ENCODE results near the gene CAPZB.

CAPZB gene

DNA sequence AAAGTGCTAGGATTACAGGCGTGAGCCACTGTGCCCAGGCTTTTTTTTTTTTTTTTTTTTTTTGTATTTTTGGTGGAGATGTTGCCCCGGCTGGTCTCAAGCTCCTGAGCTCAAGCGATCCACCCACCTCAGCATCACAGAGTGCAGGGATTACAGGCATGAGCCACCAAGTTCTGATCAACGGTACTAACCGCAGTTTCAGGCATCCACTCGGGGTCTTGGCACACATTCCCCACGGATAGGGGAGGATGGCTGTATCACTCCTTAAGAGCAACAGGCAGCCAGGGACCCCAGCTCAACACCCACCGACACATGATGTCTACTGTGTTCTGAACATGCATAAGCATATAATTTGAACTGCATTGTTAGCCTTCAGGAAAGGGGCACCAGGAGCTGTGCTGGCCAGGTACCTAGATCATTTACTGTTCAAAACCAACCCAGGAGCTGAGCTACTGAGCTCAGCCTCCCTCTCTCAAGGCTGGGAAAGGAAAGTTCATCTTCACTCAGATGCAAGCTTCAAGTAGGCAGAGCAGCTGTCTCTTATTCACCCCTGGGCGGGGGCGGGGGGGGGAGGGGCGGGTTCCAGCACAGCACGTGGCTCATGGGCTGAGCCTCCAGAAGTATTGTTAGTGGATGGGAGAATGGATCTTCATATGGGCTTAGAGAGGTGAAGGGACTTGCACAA, 24.7 kb downstream of the CAPZB start:
- TF ChIP-seq MYC (IDR thresholded peaks at IDR 0.05; ENCODE audit: low read depth, low read length) (no peak), POLR2A (IDR thresholded peaks at IDR 0.05; ENCODE audit: extremely low read depth, insufficient read length) (no peak)
- TF ChIP-seq, protein P1, sequence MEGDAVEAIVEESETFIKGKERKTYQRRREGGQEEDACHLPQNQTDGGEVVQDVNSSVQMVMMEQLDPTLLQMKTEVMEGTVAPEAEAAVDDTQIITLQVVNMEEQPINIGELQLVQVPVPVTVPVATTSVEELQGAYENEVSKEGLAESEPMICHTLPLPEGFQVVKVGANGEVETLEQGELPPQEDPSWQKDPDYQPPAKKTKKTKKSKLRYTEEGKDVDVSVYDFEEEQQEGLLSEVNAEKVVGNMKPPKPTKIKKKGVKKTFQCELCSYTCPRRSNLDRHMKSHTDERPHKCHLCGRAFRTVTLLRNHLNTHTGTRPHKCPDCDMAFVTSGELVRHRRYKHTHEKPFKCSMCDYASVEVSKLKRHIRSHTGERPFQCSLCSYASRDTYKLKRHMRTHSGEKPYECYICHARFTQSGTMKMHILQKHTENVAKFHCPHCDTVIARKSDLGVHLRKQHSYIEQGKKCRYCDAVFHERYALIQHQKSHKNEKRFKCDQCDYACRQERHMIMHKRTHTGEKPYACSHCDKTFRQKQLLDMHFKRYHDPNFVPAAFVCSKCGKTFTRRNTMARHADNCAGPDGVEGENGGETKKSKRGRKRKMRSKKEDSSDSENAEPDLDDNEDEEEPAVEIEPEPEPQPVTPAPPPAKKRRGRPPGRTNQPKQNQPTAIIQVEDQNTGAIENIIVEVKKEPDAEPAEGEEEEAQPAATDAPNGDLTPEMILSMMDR (IDR thresholded peaks at IDR 0.05; ENCODE audit: low read depth, low read length): no peak
- TF ChIP-seq, protein P2, sequence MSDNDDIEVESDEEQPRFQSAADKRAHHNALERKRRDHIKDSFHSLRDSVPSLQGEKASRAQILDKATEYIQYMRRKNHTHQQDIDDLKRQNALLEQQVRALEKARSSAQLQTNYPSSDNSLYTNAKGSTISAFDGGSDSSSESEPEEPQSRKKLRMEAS (IDR thresholded peaks at IDR 0.05; ENCODE audit: low read depth, low read length): no peak
- no peak overlapping the region for H3K4me3 ChIP-seq (ENCODE audit: low read depth, low read length)
- DNase-seq (ENCODE audit: low read depth): no peak

DNA sequence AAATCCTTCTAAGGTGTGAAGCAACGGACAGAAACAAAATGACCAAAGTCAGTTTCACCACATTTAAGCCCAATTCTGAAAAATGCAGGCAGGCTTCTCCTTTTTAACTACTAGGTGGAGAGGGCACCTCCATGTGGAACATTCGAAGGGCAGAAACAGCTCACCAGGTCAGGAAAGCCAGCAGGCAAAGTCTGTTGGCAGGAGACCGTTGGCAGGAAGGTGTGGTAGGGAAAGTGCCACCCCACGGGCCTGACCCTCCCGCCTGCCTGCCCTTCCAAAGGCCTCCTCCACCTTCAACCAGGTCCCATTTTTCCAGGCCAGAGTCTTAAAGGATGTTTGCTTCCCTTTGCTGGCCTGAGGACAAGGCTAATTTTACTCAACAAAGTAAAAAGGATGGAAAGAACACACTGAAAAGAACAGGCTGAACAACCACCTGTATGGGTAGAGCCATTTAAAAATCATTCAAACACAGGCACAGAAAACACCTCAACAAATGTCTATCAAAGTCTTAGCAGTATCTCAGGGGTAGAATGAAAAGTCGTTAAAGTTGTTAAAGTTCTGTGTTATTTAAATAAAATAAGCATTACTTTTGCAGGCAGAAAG, 26.4 kb downstream of the CAPZB start:
- H3K4me3 ChIP-seq (ENCODE audit: low read depth, low read length): no peak overlapping the region
- no peak for DNase-seq (ENCODE audit: low read depth)
- TF ChIP-seq POLR2A (IDR thresholded peaks at IDR 0.05; ENCODE audit: extremely low read depth, insufficient read length) (no peak), MYC (IDR thresholded peaks at IDR 0.05; ENCODE audit: low read depth, low read length) (no peak)
- TF ChIP-seq, protein P2 (IDR thresholded peaks at IDR 0.05; ENCODE audit: low read depth, low read length): no peak
- TF ChIP-seq, protein P1 (IDR thresholded peaks at IDR 0.05; ENCODE audit: low read depth, low read length): no peak

DNA sequence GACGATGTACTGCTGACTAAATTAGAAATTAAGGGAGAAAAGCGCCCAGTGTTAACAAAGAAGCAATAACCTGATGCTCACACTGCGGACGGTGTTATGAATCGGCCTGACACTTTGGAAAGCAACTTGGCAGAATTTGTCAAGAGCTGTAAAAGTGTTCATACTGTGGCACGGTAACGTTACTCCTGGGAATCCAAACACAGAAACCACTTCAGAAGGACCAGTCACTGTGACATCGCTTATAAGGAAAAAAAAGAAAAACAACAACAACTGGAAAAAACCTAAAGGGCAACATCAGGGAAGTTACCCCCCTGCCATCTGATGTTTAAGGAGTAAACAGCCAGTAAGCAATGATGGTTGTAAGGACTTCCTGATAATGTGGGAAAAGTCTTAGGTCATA, 27.7 kb downstream of the CAPZB start:
- TF ChIP-seq, protein P1 (IDR thresholded peaks at IDR 0.05; ENCODE audit: low read depth, low read length): no peak
- TF ChIP-seq, protein P2 (IDR thresholded peaks at IDR 0.05; ENCODE audit: low read depth, low read length): no peak
- no peak for TF ChIP-seq POLR2A (IDR thresholded peaks at IDR 0.05; ENCODE audit: extremely low read depth, insufficient read length)
- TF ChIP-seq MYC (IDR thresholded peaks at IDR 0.05; ENCODE audit: low read depth, low read length): no peak
- no peak for DNase-seq (ENCODE audit: low read depth)
- no peak overlapping the region for H3K4me3 ChIP-seq (ENCODE audit: low read depth, low read length)

DNA sequence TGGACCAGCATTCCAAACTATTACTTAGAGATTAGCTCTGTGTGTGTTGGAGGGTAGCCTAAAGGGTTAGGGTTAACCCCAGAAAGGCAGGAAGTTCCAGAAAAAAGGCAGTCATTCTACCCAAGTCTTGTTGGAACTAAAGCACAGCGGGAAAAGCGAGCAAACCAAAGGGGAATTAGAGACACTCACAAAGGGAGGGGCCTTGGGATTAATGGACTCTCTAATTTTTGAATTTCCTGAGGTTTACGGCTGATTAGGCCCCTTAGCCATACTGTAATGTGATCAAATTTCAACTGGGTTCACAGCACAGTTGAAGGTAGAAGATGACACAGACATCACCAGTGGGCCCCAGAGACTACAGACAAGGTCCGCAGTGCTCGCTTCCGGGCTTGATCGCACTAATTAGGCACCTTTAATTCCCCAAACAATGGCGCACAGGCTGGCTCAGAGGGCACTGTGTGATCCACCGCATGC, 28.3 kb downstream of the CAPZB start:
- no peak for TF ChIP-seq MYC (IDR thresholded peaks at IDR 0.05; ENCODE audit: low read depth, low read length)
- TF ChIP-seq, protein P1 (IDR thresholded peaks at IDR 0.05; ENCODE audit: low read depth, low read length): no peak
- no peak for TF ChIP-seq POLR2A (IDR thresholded peaks at IDR 0.05; ENCODE audit: extremely low read depth, insufficient read length)
- TF ChIP-seq, protein P2 (IDR thresholded peaks at IDR 0.05; ENCODE audit: low read depth, low read length): no peak
- no peak overlapping the region for H3K4me3 ChIP-seq (ENCODE audit: low read depth, low read length)
- no peak for DNase-seq (ENCODE audit: low read depth)

DNA sequence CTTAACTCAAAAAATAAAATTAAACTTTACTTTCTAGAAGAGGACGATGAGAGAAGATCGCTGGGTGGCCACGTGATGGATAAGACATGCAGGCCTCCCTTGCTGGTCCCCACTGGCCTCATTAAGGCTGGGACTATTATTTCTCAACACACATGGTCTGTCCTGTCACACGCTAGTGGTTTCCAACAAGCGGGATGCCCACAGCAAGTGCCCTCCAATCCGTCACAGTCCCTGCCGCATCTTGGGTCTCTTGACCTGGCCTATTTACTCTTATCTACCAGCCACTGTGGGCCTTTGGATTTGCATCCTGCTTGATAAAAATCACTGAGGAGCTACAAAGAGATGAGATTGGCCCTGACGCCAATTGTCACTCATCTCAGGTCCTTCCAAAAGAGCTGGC, 30.0 kb downstream of the CAPZB start:
- DNase-seq (ENCODE audit: low read depth): no peak
- H3K4me3 ChIP-seq (ENCODE audit: low read depth, low read length): no peak overlapping the region
- TF ChIP-seq, protein P2 (IDR thresholded peaks at IDR 0.05; ENCODE audit: low read depth, low read length): no peak
- TF ChIP-seq, protein P1 (IDR thresholded peaks at IDR 0.05; ENCODE audit: low read depth, low read length): no peak
- TF ChIP-seq POLR2A (IDR thresholded peaks at IDR 0.05; ENCODE audit: extremely low read depth, insufficient read length): no peak
- no peak for TF ChIP-seq MYC (IDR thresholded peaks at IDR 0.05; ENCODE audit: low read depth, low read length)

All from NB4 (cell line).